Thyroid gland (tissue), 4 donors: ENCODE data around the gene SPRY4.

Experiments
- CTCF ChIP-seq, 6 experiments: fragments of 200-600 bp in 3 of 6; fragments of 450-650 bp in 3 of 6; sonication (generic) in 3 of 6; IDR thresholded peaks; one replicate each; pipeline ENCODE4 v1.5.1; 2016 to 2019; ENCODE audit warnings: antibody characterized with exemption in 6 of 6, mild to moderate bottlenecking in 2 of 6, inconsistent platforms in 1 of 6, moderate library complexity in 1 of 6
- POLR2A ChIP-seq, 2 donors: fragments of 450-650 bp; IDR thresholded peaks; one replicate each; pipeline ENCODE4 v1.6.1; 2017; ENCODE audit warnings: antibody characterized with exemption in 2 of 2, mild to moderate bottlenecking in 2 of 2, moderate library complexity in 1 of 2

GRCh38 chr5:142293486-142293885 lies 31.3 kb downstream of the SPRY4 start:
- TF ChIP-seq CTCF (IDR thresholded peaks at IDR 0.05) (no peak), POLR2A (IDR thresholded peaks at IDR 0.05) (no peak)
